ENCODE measurements around the gene SEC61A2.
"Not testable (repeated sequence)": the region's sequence is repeated elsewhere in the genome, so short reads cannot be mapped to it uniquely, and the experiment has no call there.

The SEC61A2 gene

DNA sequence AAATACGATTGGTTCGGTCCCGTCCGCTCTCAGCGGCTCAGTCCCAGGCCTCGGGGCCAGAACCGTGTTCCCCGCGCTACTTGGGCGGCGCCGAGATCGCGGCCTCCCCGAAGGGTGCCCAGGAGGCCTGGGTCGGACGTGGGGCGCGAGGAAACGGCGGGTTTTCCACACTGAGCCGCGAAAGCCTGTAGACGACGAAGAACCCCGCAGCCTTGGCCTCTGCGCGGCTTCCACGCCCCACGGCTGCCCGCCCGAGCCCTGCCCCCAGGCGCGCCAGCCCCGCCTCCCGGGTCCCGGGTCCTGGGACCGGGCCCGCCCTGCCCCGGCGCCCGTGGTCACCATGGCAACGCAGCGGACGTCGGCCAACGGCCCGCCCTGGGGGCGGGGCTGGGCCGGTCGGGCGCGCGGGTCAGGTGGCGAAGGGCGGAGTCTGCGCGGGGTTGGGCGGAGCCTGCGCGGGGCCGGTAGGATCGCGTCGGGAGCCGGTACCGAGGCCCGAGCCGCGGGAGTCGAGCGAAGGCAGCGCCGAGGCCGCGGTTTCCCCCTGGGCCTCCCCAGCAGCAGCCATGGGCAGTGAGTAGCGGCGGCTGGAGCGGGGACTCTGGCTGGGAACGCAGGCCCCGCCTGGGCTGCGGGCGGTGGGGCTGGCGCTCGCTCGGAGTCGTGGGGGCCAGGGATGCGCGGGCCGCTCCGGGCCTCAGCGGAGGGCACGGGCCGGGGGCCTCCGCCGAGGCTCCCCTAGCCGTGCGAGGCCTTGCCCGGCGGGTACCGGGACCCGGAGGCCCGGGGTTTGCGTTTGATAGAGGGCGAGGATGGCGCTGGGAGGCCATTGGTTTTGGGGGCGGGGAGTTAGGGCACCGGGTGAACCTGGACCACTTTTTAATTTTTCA lies at the start of gene SEC61A2:
Gene SEC61A2, plus strand, starts transcription at position 456 of the 890 bp plus-strand sequence. Its CDS starts 111 bp downstream, at position 567.
- peak; percentile 78 for DNase-seq

DNA sequence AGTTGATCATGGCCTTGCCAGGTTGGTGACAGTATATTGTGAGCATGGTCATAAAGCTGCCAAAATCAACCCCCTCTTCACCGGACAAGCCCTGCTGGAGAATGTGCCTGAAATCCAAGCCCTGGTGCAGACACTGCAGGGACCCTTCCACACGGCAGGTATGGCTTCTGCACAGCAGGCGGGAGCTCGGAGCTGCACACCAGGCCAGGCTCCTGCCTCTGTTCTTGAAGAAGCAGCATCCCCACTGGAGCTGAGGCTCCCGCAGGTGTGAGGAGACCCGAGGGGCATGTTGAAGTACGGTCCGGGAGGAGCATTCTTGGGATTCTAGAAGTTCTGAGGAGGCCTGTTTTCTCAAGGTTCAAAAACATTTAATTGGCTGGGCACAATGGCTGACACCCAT lies 48.0 kb upstream of the SEC61A2 start:
- TF ChIP-seq CTCF (IDR thresholded peaks at IDR 0.05; ENCODE audit: low read depth, low read length, missing control alignments): no peak
- DNase-seq: no peak
- Histone ChIP-seq H3K27me3 (replicated peaks) (no peaks in the 10 kb centered on the region), H3K4me3 (ENCODE audit: low read depth, low read length) (no peak overlapping the region), H3K36me3 (replicated peaks) (peaks cover 7% of the 10 kb centered on the region), H3K27ac (peak overlapping the region; percentile 59)
- in situ Hi-C loops (cut with HindIII; ENCODE audit: low pct_ligation_motif_present, low sequenced_read_pairs): no loop called here

More for the DNA sequence above, at the start of gene SEC61A2:
- no peak for TF ChIP-seq CTCF (IDR thresholded peaks at IDR 0.05; ENCODE audit: low read depth, low read length, missing control alignments)
- in situ Hi-C loops (cut with HindIII; ENCODE audit: low pct_ligation_motif_present, low sequenced_read_pairs): no loop called here
- Histone ChIP-seq H3K36me3 (replicated peaks) (no peaks in the 10 kb centered on the region), H3K27ac (peak within 1 kb of the TSS; percentile 88), H3K27me3 (replicated peaks) (no peaks in the 10 kb centered on the region), H3K4me3 (ENCODE audit: low read depth, low read length) (peak within 1 kb of the TSS; percentile 89)

DNA sequence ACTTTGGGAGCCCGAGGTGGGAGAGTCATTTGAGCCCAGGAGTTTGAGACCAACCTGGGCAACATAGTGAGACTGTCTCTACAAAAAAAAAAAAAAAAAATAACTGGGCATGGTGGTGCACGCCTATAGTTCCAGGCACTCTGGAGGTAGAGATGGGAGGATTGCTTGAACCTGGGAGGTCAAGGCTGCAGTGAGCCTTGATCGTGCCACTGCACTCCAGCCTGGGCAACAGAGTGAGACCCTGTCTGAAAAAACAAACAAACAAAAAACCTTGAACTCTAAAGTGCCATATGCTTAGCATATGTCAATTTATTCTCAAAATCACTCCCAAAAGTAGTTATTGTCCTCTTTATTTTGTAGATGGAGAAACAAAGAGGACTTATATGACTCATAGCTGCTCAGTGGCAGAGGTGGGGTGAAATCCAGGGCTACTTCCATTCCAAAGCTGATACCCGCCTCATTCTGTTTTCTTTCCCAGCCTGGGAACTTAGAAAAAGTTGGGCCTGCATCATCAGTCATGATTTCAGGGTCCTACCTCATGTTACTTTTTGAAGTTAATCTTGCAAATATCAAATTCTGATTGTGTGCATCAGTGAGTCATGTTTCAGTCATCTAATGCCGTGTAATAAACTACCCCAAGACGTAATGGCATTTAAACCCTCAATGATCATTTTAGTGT lies 47.5 kb upstream of the SEC61A2 start:
- DNase-seq: peak; percentile 86
- in situ Hi-C loops (cut with HindIII; ENCODE audit: low pct_ligation_motif_present, low sequenced_read_pairs): no loop called here
- H3K27me3 ChIP-seq (replicated peaks): no peaks in the 10 kb centered on the region
- peak overlapping the region; percentile 59 for H3K27ac ChIP-seq
- peaks cover 11% of the 10 kb centered on the region for H3K36me3 ChIP-seq (replicated peaks)
- no peak for TF ChIP-seq CTCF (IDR thresholded peaks at IDR 0.05; ENCODE audit: low read depth, low read length, missing control alignments)
- H3K4me3 ChIP-seq (ENCODE audit: low read depth, low read length): no peak overlapping the region

DNA sequence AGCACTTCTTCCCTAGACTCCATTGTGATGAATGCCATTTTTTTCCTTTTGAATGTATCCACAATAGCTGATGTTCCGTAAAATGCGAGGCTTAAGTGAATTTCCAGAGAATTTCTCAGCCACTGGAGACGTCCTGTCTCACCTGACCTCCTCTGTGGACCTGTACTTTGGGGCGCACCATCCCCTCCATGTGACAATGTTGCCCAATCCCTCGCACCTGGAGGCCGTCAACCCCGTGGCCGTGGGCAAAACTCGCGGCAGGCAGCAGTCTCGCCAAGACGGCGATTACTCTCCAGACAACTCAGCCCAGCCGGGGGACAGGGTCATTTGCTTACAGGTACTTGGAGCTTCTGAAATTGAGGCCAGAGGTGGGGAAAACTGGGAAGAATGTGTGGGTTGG lies 40.6 kb upstream of the SEC61A2 start:
- H3K4me3 ChIP-seq (ENCODE audit: low read depth, low read length): no peak overlapping the region
- no peak for DNase-seq
- in situ Hi-C loops (cut with HindIII; ENCODE audit: low pct_ligation_motif_present, low sequenced_read_pairs): no loop called here
- peaks cover 34% of the 10 kb centered on the region for H3K36me3 ChIP-seq (replicated peaks)
- H3K27ac ChIP-seq: no peak overlapping the region
- H3K27me3 ChIP-seq (replicated peaks): no peaks in the 10 kb centered on the region
- no peak for TF ChIP-seq CTCF (IDR thresholded peaks at IDR 0.05; ENCODE audit: low read depth, low read length, missing control alignments)

DNA sequence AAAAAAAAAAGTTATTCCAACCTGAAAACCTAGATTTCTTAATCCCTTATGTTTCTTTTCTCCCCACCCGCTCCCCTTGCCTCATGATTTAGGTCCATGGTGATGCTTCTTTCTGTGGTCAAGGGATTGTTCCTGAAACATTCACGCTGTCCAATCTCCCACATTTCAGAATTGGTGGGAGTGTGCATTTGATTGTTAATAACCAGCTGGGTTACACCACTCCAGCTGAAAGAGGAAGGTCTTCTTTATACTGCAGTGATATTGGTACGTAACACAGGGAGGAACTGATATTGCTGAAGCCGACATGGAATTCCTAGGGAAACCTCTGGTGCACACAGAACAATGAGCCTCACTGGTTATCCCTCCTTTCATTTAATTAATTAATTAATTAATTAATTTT lies 38.1 kb upstream of the SEC61A2 start:
- DNase-seq: no peak
- in situ Hi-C loops (cut with HindIII; ENCODE audit: low pct_ligation_motif_present, low sequenced_read_pairs): no loop called here
- no peak for TF ChIP-seq CTCF (IDR thresholded peaks at IDR 0.05; ENCODE audit: low read depth, low read length, missing control alignments)
- no peaks in the 10 kb centered on the region for H3K27me3 ChIP-seq (replicated peaks)
- H3K36me3 ChIP-seq (replicated peaks): peaks cover 38% of the 10 kb centered on the region
- H3K27ac ChIP-seq: no peak overlapping the region
- H3K4me3 ChIP-seq (ENCODE audit: low read depth, low read length): no peak overlapping the region

- peaks cover 33% of the 10 kb centered on the region for H3K36me3 ChIP-seq (replicated peaks)
Observed at GRCh38 chr10:12097361-12097760, 32.1 kb upstream of the SEC61A2 start.

More at GRCh38 chr10:12097361-12097760, 32.1 kb upstream of the SEC61A2 start:
- H3K4me3 ChIP-seq (ENCODE audit: low read depth, low read length); H3K27me3 ChIP-seq (replicated peaks); H3K27ac ChIP-seq; in situ Hi-C loops (cut with HindIII; ENCODE audit: low pct_ligation_motif_present, low sequenced_read_pairs); DNase-seq: not testable (repeated sequence)
